ENCODE measurements around the gene MYO18A. TPM values are rescaled to one million over a fixed set of nuclear protein-coding genes. Genes with fewer than 3 reads are reported as not detected.

MYO18A gene
- total RNA-seq, 1 donor from 2014 or later: 45.9 TPM

DNA sequence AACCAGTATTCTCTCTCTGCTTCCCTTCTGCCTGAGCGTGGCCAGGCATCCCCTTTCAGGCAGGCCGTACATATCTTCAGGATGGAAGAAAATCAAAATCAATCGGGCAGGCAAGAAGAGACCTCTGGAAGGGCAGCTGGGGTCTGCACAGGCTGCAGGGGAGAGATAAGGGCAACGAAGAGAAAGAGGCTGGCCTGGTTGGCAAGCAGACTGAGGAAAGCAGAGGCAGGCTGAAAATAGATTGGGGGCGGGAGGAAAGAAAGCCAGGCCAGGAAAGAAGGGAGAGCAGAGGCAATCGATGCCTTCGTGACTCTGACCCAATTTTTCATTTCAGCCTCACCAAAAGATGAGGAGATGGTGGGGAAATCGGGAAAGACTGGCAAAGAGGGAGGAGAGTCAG is 119.2 kb downstream of the MYO18A start:
- DNase-seq (ENCODE audit: low read depth) (no peak), FAIRE-seq (no peak)
- H3K27ac ChIP-seq (ENCODE audit: low read depth, low read length): no peak overlapping the region
- H3K9me3 Mint-ChIP-seq (ENCODE audit: unreplicated experiment): no peaks in the 10 kb centered on the region
- H3K36me3 ChIP-seq (ENCODE audit: insufficient read depth, low read length): no peaks in the 10 kb centered on the region
- no peaks in the 10 kb centered on the region for H3K79me2 ChIP-seq (ENCODE audit: insufficient read depth, low read length)
- peaks cover 18% of the 10 kb centered on the region for H3K27me3 Mint-ChIP-seq (ENCODE audit: low read depth, unreplicated experiment)
- H4K20me1 ChIP-seq (ENCODE audit: insufficient read depth, low read length): no peaks in the 10 kb centered on the region
- H3K4me2 ChIP-seq (ENCODE audit: low read length): no peak overlapping the region
- H3K27ac Mint-ChIP-seq (ENCODE audit: unreplicated experiment): peak overlapping the region; percentile 4
- H3K36me3 Mint-ChIP-seq (ENCODE audit: low read depth, unreplicated experiment): no peaks in the 10 kb centered on the region
- H3K9me3 ChIP-seq (ENCODE audit: insufficient read depth, low read depth, low read length): no peaks in the 10 kb centered on the region
- H3K4me3 ChIP-seq (ENCODE audit: insufficient read depth, low read depth, low read length): no peak overlapping the region
- H3K4me3 Mint-ChIP-seq (ENCODE audit: unreplicated experiment): peak overlapping the region; percentile 17
- peaks cover 4% of the 10 kb centered on the region for H3K4me1 ChIP-seq (ENCODE audit: insufficient read depth, low read length)
- peaks cover 6% of the 10 kb centered on the region for H3K27me3 ChIP-seq (ENCODE audit: insufficient read depth, low read length)
- no peak overlapping the region for H3K9ac ChIP-seq (ENCODE audit: low read length)
- H3K4me1 Mint-ChIP-seq (ENCODE audit: low read depth, unreplicated experiment): peaks cover 24% of the 10 kb centered on the region
- no peak for TF ChIP-seq EZH2 (IDR thresholded peaks at IDR 0.05; ENCODE audit: insufficient read depth, low read length)
- no peak for TF ChIP-seq CTCF (IDR thresholded peaks at IDR 0.05; ENCODE audit: insufficient read depth, low read depth, low read length)
- H2AFZ ChIP-seq (ENCODE audit: low read depth, low read length): no peak overlapping the region

DNA sequence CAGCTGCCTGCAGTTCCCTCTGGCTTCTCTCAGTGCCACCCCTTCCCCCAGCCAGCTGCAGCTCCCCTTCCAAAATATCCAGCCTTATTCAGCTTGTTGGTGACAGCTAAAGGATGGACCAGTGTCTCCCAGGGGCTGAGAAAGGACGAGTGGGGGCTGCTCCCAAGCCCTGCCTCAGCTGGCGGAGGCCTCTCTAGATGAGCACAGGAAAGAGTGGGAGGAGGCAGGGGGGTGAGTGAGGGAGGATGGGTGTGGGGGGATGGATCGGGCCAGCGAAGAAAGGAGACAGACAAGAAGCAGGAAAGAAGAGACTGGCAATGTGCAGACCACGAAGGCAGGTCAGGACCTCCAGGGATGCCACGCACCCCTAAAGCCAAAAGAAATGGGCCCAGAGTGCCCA is 119.7 kb downstream of the MYO18A start:
- Histone ChIP-seq H3K9ac (ENCODE audit: low read length) (no peak overlapping the region), H3K27me3 (ENCODE audit: insufficient read depth, low read length) (peaks cover 10% of the 10 kb centered on the region), H3K4me3 (ENCODE audit: insufficient read depth, low read depth, low read length) (no peak overlapping the region), H3K4me1 (ENCODE audit: insufficient read depth, low read length) (peaks cover 4% of the 10 kb centered on the region), H4K20me1 (ENCODE audit: insufficient read depth, low read length) (no peaks in the 10 kb centered on the region), H2AFZ (ENCODE audit: low read depth, low read length) (peak overlapping the region; percentile 52), H3K79me2 (ENCODE audit: insufficient read depth, low read length) (no peaks in the 10 kb centered on the region), H3K9me3 (ENCODE audit: insufficient read depth, low read depth, low read length) (no peaks in the 10 kb centered on the region), H3K27ac (ENCODE audit: low read depth, low read length) (no peak overlapping the region), H3K36me3 (ENCODE audit: insufficient read depth, low read length) (no peaks in the 10 kb centered on the region), H3K4me2 (ENCODE audit: low read length) (no peak overlapping the region)
- Mint-ChIP-seq H3K9me3 (ENCODE audit: unreplicated experiment) (no peaks in the 10 kb centered on the region), H3K36me3 (ENCODE audit: low read depth, unreplicated experiment) (no peaks in the 10 kb centered on the region), H3K4me1 (ENCODE audit: low read depth, unreplicated experiment) (peaks cover 24% of the 10 kb centered on the region), H3K27me3 (ENCODE audit: low read depth, unreplicated experiment) (peaks cover 18% of the 10 kb centered on the region), H3K27ac (ENCODE audit: unreplicated experiment) (peak overlapping the region; percentile 10), H3K4me3 (ENCODE audit: unreplicated experiment) (peak overlapping the region; percentile 17)
- FAIRE-seq (no peak), DNase-seq (ENCODE audit: low read depth) (no peak)
- TF ChIP-seq CTCF (IDR thresholded peaks at IDR 0.05; ENCODE audit: insufficient read depth, low read depth, low read length): no peak

GRCh38 chr17:29059281-29059680 is 120.9 kb downstream of the MYO18A start:
- Mint-ChIP-seq H3K27ac (ENCODE audit: unreplicated experiment) (peak overlapping the region; percentile 36), H3K4me1 (ENCODE audit: low read depth, unreplicated experiment) (peaks cover 24% of the 10 kb centered on the region), H3K9me3 (ENCODE audit: unreplicated experiment) (no peaks in the 10 kb centered on the region), H3K36me3 (ENCODE audit: low read depth, unreplicated experiment) (no peaks in the 10 kb centered on the region), H3K27me3 (ENCODE audit: low read depth, unreplicated experiment) (peaks cover 26% of the 10 kb centered on the region), H3K4me3 (ENCODE audit: unreplicated experiment) (no peak overlapping the region)
- Histone ChIP-seq H3K27me3 (ENCODE audit: insufficient read depth, low read length) (peaks cover 10% of the 10 kb centered on the region), H3K4me3 (ENCODE audit: insufficient read depth, low read depth, low read length) (no peak overlapping the region), H2AFZ (ENCODE audit: low read depth, low read length) (no peak overlapping the region), H3K4me2 (ENCODE audit: low read length) (no peak overlapping the region), H3K4me1 (ENCODE audit: insufficient read depth, low read length) (peaks cover 4% of the 10 kb centered on the region), H3K79me2 (ENCODE audit: insufficient read depth, low read length) (no peaks in the 10 kb centered on the region), H3K9me3 (ENCODE audit: insufficient read depth, low read depth, low read length) (no peaks in the 10 kb centered on the region), H3K36me3 (ENCODE audit: insufficient read depth, low read length) (no peaks in the 10 kb centered on the region), H3K27ac (ENCODE audit: low read depth, low read length) (no peak overlapping the region), H3K9ac (ENCODE audit: low read length) (no peak overlapping the region), H4K20me1 (ENCODE audit: insufficient read depth, low read length) (no peaks in the 10 kb centered on the region)
- peak; percentile 67 for DNase-seq (ENCODE audit: low read depth)
- no peak for FAIRE-seq
- no peak for TF ChIP-seq CTCF (IDR thresholded peaks at IDR 0.05; ENCODE audit: insufficient read depth, low read depth, low read length)
- TF ChIP-seq EZH2 (IDR thresholded peaks at IDR 0.05; ENCODE audit: insufficient read depth, low read length): no peak
